Thymus (tissue), 11 donors: Measurements from ENCODE around the gene METTL8. TPM values are rescaled to one million over a fixed set of nuclear protein-coding genes. Genes with fewer than 3 reads are reported as not detected.

ENCODE experiments used
- DNase-seq, 9 donors: peaks; one replicate each; pipeline ENCODE4 v3.0.0-alpha.2; 2013; ENCODE audit warnings: low spot score in 9 of 9, low read depth in 6 of 9, missing footprints in 1 of 9
- H3K27ac ChIP-seq, 2 donors: one replicate each; pipeline ENCODE4 v1.5.1; 2013; ENCODE audit warnings: control low read depth in 1 of 2, low read depth in 1 of 2, low read length in 1 of 2, mild to moderate bottlenecking in 1 of 2, moderate library complexity in 1 of 2
- H3K27me3 ChIP-seq, 2 donors: one replicate each; pipeline ENCODE4 v1.5.1; 2013; ENCODE audit warnings: low read length in 1 of 2; ENCODE audit not compliant: control insufficient read depth in 2 of 2, insufficient read depth in 1 of 2
- H3K36me3 ChIP-seq, 2 donors: one replicate each; pipeline ENCODE4 v1.5.1; 2013; ENCODE audit warnings: low read length in 1 of 2, mild to moderate bottlenecking in 1 of 2, moderate library complexity in 1 of 2; ENCODE audit not compliant: control insufficient read depth in 2 of 2, insufficient read depth in 2 of 2
- H3K4me1 ChIP-seq, 2 donors: one replicate each; pipeline ENCODE4 v1.5.1; 2013; ENCODE audit warnings: low read length in 2 of 2; ENCODE audit not compliant: control insufficient read depth in 2 of 2, insufficient read depth in 2 of 2
- H3K4me3 ChIP-seq, 2 donors: one replicate each; pipeline ENCODE4 v1.5.1; 2013; ENCODE audit warnings: low read length in 2 of 2, control low read depth in 1 of 2, mild to moderate bottlenecking in 1 of 2
- H3K9me3 ChIP-seq, 2 donors: one replicate each; pipeline ENCODE4 v1.5.1; 2013; ENCODE audit warnings: low read length in 1 of 2, mild to moderate bottlenecking in 1 of 2; ENCODE audit not compliant: control insufficient read depth in 2 of 2, insufficient read depth in 1 of 2
- WGBS: extraction: QIAGEN DNeasy Blood & Tissue Kit; methylation state at CpG from one replicate; pipeline ENCODE4 v1.1.7; 2013; 5-methylcytosine and 5-hydroxymethylcytosine counted together
- polyA plus RNA-seq: library from polyadenylated mRNA; stranded (reverse); fragments of 200-250 nt; gene quantifications from one replicate; pipeline ENCODE4 v1.2.3, GENCODE V29; 2013
- total RNA-seq: library from RNA; stranded (reverse); fragments of 120-200 nt; gene quantifications from one replicate; pipeline ENCODE4 v1.2.4, GENCODE V29; 2013
- donor health status: healthy.

The METTL8 gene
- total and polyA plus RNA-seq, 2 donors = 12.1 to 12.3 TPM

DNA sequence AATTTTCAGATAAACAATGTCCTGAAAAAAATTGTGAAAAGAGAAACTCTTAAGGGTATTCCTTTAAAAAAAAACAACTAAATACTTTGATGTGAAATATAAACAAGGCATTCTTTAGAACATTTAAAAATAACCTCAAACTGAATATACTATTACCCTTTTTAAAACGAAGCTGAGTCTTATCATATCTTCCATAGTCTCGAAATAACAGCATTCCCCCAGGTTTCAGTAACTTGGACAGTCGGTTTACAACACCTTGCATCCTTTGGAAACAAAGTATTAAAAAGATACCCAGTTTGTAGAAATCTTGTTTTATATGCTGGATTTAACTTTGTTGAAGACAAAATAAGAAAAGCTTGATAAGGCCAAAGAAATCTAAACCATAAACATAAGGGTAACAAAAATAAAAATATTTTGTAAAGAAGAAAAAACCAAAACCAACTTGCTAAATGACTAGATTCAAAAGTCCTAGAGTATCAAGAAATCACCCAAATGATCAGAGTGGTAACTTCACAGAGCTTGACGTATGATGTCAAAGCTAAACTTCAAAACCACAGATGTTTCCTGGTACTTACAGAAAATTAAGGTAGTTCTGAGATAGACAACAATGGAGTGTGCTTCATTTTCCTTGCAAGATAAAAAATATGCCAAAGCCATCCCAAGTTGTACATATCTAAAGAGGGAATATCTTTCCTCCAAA is 107.8 kb downstream of the METTL8 start:
- DNase-seq = peak in 7 of 9 donors; percentile 16 to 69 (median 39)
- no peak overlapping the region for H3K4me3 ChIP-seq
- no peaks in the 10 kb centered on the region for H3K9me3 ChIP-seq

DNA sequence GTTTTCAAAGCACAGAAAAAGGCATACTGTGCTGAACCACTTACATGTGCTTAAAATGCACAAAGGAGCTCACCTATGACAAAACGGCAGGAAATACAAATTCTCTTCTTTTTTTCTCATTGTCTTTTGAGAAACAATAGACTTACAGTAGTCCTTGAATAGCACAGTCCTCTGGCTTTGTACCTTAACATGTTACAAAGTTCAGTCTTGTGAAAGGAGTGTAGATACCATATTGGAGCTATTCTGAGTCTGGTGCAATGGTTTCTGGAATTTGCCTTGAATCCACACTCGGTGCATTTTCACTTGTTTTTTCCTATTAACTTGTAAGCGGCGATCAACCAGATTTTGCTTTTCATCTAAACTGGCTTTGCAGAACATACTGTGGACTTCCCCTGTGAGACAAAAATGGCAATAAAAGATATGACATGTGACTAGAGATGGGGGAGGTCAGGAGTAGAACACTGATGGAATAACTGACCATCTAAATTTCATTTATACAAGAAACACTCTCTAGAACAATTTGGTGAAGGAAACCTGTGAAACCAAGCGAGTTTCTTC is 109.7 kb downstream of the METTL8 start:
- peak overlapping the region in 1 of 2 donors; percentile 3 for H3K27ac ChIP-seq
- DNase-seq = no peak
- 81% methylated on average over 5 of the region's 5 CpGs for WGBS
- peaks cover 0 to 12% of the 10 kb centered on the region in 2 donors for H3K4me1 ChIP-seq
- H3K9me3 ChIP-seq = no peaks in the 10 kb centered on the region
- no peak overlapping the region for H3K4me3 ChIP-seq
- no peaks in the 10 kb centered on the region for H3K36me3 ChIP-seq
- H3K27me3 ChIP-seq = no peaks in the 10 kb centered on the region

More for the DNA sequence above, 107.8 kb downstream of the METTL8 start:
- Histone ChIP-seq H3K27me3 (no peaks in the 10 kb centered on the region), H3K27ac (no peak overlapping the region), H3K36me3 (no peaks in the 10 kb centered on the region), H3K4me1 (peaks cover 0 to 12% of the 10 kb centered on the region in 2 donors)
- WGBS = 68% methylated on average over 4 of the region's 4 CpGs

DNA sequence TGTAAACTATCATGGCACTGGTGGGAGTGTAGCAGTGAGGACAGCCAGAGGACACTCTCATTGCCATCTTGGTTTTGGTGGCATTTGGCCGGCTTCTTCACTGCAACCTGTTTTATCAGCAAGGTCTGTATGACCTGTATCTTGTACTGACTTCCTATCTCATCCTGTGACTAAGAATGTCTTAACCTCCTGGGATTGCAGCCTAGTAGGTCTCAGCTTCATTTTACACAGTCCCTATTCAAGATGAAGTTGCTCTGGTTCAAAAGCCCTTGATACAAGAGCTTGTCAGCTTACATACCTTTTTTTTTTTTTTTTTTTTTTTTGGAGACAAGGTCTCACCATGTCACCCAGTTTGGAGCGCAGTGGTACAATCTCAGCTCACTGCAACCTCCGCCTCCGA is 110.9 kb downstream of the METTL8 start:
- DNase-seq = no peak
- Histone ChIP-seq H3K36me3 (no peaks in the 10 kb centered on the region), H3K9me3 (no peaks in the 10 kb centered on the region), H3K4me1 (peaks cover 0 to 17% of the 10 kb centered on the region in 2 donors), H3K4me3 (no peak overlapping the region), H3K27me3 (no peaks in the 10 kb centered on the region), H3K27ac (no peak overlapping the region)
- 92% methylated on average over 4 of the region's 4 CpGs for WGBS

DNA sequence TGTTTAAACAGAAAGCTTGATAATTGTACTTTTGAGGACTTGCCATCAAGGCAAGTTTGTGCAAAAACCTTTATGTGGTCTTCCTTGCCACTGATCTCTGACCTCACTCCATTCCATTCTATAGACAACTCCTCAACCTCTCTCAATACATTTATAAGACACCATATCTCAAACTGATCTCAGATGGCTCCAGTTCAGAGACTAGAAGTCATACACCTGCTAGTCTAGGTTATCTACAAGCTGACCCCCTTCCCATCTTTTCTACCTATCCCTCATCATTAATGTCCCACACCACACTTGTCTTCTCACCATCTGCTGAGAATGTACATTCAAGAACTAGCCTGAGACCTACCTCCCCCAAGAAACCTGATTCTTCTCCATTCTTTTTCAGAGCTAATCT is 113.1 kb downstream of the METTL8 start:
- no peak overlapping the region for H3K27ac ChIP-seq

DNA sequence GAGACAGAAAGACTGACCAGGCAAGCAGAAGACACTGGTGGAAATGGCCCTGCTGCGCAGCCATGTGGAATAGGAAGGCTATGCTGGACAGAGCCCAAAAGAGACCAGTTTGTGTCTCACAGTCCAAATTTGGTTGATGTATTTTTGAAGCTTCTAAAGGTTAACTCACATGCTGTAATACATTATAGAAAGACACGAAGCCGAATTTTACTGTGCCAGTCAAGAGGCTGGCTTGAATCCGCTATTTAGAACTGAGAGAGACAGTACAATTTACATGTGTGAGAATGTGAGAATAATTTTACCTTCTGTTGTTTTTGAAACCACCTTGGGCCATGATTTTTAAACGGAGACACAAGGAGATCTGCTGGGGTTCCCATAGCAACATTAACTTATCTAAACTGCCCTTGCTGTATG is 113.6 kb downstream of the METTL8 start:
- WGBS = 98% methylated on average over 5 of the region's 5 CpGs
- H3K4me1 ChIP-seq = peaks cover 0 to 10% of the 10 kb centered on the region in 2 donors

More for the DNA sequence above, 113.1 kb downstream of the METTL8 start:
- H3K36me3 ChIP-seq = no peaks in the 10 kb centered on the region
- H3K4me1 ChIP-seq = peaks cover 0 to 10% of the 10 kb centered on the region in 2 donors
- no peak for DNase-seq
- H3K4me3 ChIP-seq = no peak overlapping the region
- H3K27me3 ChIP-seq = no peaks in the 10 kb centered on the region
- no peaks in the 10 kb centered on the region for H3K9me3 ChIP-seq

DNA sequence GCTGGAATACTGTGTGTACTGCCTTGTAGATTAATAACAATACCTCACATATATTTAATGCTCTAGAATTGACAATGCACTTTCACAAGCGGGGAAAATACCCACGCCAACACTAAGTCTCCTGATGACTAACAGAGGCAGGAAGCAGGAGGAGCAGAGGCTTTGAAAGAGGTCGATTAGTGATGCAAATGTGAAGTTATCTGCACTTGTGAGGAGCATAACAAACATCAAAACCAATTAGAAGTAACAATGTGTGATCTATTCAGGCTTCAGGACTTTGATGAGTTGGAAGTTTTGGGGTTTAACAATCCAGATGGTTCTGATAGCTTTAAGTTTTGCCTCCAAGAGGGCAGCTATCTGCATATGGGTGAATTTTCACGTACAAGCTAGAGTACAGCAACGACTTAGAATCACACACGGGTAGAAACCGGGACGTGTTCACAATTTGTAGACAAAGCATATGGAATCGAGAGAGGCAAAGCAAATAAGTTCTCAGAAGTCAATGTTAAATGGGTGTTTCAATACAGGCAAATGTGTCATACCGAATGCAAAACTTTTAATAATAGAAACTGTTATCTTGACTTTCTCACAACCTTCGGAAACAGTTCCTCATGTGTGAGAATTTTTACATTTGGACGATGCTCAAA is 114.5 kb downstream of the METTL8 start:
- Histone ChIP-seq H3K4me1 (peaks cover 0 to 8% of the 10 kb centered on the region in 2 donors), H3K27me3 (no peaks in the 10 kb centered on the region), H3K27ac (no peak overlapping the region), H3K36me3 (no peaks in the 10 kb centered on the region), H3K9me3 (no peaks in the 10 kb centered on the region), H3K4me3 (no peak overlapping the region)
- no peak for DNase-seq
- WGBS = 86% methylated on average over 12 of the region's 12 CpGs

More for the DNA sequence above, 113.6 kb downstream of the METTL8 start:
- no peaks in the 10 kb centered on the region for H3K36me3 ChIP-seq
- DNase-seq = no peak
- no peak overlapping the region for H3K4me3 ChIP-seq
- H3K27me3 ChIP-seq = no peaks in the 10 kb centered on the region
- H3K9me3 ChIP-seq = no peaks in the 10 kb centered on the region
- no peak overlapping the region for H3K27ac ChIP-seq

DNA sequence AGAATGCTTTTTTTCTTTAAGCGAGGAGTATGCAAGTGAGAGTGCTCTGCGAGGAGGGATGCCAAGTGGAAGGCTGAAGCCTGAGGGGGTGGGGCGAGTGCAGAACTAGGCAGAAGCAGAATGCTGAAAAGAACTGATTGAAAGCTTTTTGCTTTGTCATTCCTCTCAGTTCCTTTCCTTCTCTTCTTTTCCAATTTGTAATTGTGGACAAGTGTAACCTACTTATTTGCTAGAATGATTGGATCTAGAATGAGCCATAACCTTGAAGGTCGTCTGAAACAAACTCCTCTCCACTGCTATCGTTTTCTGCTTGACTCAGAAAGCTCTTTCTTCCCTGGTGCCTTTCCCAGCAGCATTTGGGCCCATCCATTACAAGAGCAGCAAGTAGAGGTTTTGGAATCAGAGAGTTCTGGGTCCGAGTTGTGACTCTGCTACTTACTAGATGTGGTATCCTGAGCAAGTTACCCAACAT is 115.3 kb downstream of the METTL8 start:
- H3K36me3 ChIP-seq = no peaks in the 10 kb centered on the region
- no peaks in the 10 kb centered on the region for H3K27me3 ChIP-seq
- no peak for DNase-seq
- peaks cover 0 to 5% of the 10 kb centered on the region in 2 donors for H3K4me1 ChIP-seq
- H3K9me3 ChIP-seq = no peaks in the 10 kb centered on the region
- H3K27ac ChIP-seq = no peak overlapping the region
- WGBS = 84% methylated on average over 6 of the region's 6 CpGs
- H3K4me3 ChIP-seq = no peak overlapping the region

DNA sequence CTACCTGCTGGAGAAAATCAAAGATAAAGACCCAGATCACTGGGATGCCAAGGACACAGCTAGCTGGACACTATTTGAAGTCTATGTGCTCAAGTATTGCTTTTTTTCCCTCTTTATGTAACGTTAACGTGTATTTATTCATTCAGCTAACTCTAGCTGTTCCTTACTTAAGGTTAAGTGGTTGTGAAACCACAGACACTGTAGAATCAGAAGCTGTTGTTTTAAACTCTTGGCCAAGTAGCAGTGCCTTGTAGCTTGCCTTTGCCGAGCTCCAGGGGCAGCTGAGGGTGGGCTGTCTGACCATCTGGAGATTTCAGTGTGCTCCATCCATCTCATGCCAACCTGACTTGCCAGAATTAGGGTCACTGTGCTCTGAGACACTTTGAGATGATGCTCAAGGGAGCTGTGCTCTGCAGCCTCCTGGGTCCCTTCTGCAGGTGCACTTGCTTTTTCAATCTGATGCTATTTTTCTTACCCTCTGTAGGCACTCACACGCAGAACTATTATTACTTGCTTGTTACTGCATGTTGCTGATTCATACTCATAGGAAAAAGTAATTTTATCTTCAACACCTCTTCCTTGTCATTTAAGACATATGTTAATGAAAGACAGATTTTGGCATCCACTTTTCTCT is 116.2 kb downstream of the METTL8 start:
- Histone ChIP-seq H3K36me3 (no peaks in the 10 kb centered on the region), H3K9me3 (peaks cover 0 to 4% of the 10 kb centered on the region in 2 donors), H3K27ac (no peak overlapping the region), H3K27me3 (no peaks in the 10 kb centered on the region), H3K4me3 (no peak overlapping the region), H3K4me1 (peaks cover 0 to 5% of the 10 kb centered on the region in 2 donors)
- 91% methylated on average over 4 of the region's 4 CpGs for WGBS
- no peak for DNase-seq
